NB4 (cell line): Measurements from ENCODE around the gene PRKAA1.

ENCODE experiments used
- CTCF ChIP-seq: IDR thresholded peaks from one replicate; pipeline ENCODE4 v1.5.1; 2012; ENCODE audit warnings: low read depth, low read length
- MAX ChIP-seq: IDR thresholded peaks from 2 replicates; pipeline ENCODE4 v1.6.1; 2011; ENCODE audit warnings: low read depth, low read length
- MYC ChIP-seq: IDR thresholded peaks from 2 replicates; pipeline ENCODE4 v1.6.1; 2011; ENCODE audit warnings: low read depth, low read length
- POLR2A ChIP-seq: IDR thresholded peaks from 2 replicates; pipeline ENCODE4 v1.6.1; 2011; ENCODE audit warnings: mild to moderate bottlenecking; ENCODE audit not compliant: insufficient read length; ENCODE audit errors: extremely low read depth

- TF ChIP-seq POLR2A (no peak), CTCF (no peak), MYC (no peak), MAX (no peak)
Measured at GRCh38 chr5:40784916-40785315, 13.3 kb downstream of the PRKAA1 start.
